Lower leg skin (tissue), 3 donors: ENCODE measurements around the gene ANO2.

Experiments
- CTCF ChIP-seq, 3 donors: fragments of 450-650 bp; IDR thresholded peaks; one replicate each; pipeline ENCODE4 v1.5.1; 2016; ENCODE audit warnings: antibody characterized with exemption in 3 of 3, mild to moderate bottlenecking in 3 of 3, moderate library complexity in 2 of 3
- POLR2A ChIP-seq, 2 donors: fragments of 450-650 bp; IDR thresholded peaks; one replicate each; pipeline ENCODE4 v1.6.1; 2016 to 2017; ENCODE audit warnings: antibody characterized with exemption in 2 of 2, mild to moderate bottlenecking in 1 of 2, moderate library complexity in 1 of 2

DNA sequence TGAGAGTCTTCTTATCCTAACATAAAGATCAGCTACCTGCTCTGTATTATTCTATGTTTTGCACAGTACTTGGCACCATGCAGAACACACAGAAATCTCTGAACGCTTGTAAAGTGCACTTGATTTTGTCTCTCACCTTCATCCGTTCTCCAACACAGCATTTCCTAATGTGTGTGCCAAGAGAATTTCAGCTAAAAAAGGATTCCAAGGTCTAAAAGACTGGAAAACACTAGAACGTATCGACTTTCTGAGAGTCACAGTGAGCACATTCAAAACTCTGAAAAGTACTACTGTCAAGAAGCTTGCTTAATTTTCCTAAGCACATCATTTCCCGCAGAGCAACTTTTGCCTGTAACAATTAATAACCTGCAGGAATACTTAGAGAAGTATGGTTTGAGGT is 211.1 kb downstream of the ANO2 start:
- TF ChIP-seq POLR2A (IDR thresholded peaks at IDR 0.05) (no peak), CTCF (IDR thresholded peaks at IDR 0.05) (no peak)
